ENCODE measurements around the gene ADCY3. TPM values are rescaled to one million over a fixed set of nuclear protein-coding genes. Genes with fewer than 3 reads are reported as not detected.

The ADCY3 gene
- total RNA-seq, 1 experiment from 2014 or later = 39.5 TPM

GRCh38 chr2:24924732-24925131 is 4.7 kb upstream of the ADCY3 start:
- no peak overlapping the region for H2BK12ac ChIP-seq (ENCODE audit: insufficient read length, low read depth, low read length)
- H3K18ac ChIP-seq (ENCODE audit: insufficient read length, low read depth, low read length) = no peak overlapping the region
- H4K20me1 ChIP-seq (ENCODE audit: control insufficient read depth, insufficient read depth, insufficient read length) = no peaks in the 10 kb centered on the region
- H3K9me3 ChIP-seq (ENCODE audit: control insufficient read depth, low read depth, low read length) = no peaks in the 10 kb centered on the region
- H3K27me3 ChIP-seq (ENCODE audit: insufficient read depth, low read length) = no peaks in the 10 kb centered on the region
- Mint-ChIP-seq H3K36me3 (ENCODE audit: insufficient read depth in 1 of 3, low read depth in 3 of 3) (no peaks in the 10 kb centered on the region), H3K4me3 (no peak overlapping the region), H3K9me3 (no peaks in the 10 kb centered on the region), H3K27me3 (ENCODE audit: low read depth) (peaks cover 4% of the 10 kb centered on the region; the same call in 1 of the 2 replicates), H3K4me1 (peaks cover 21 to 25% of the 10 kb centered on the region in 2 experiments), H3K27ac (no peak overlapping the region)
- no peak overlapping the region for H4K91ac ChIP-seq (ENCODE audit: insufficient read length, low read depth, low read length)
- no peak overlapping the region for H3T11ph ChIP-seq (ENCODE audit: low read length)
- no peak overlapping the region for H2BK5ac ChIP-seq (ENCODE audit: insufficient read length, low read length)
- no peak overlapping the region for H3K23ac ChIP-seq (ENCODE audit: insufficient read length, low read depth, low read length)
- H3K4ac ChIP-seq (ENCODE audit: low read depth, low read length) = no peak overlapping the region
- no peak for DNase-seq
- no peak overlapping the region for H3K14ac ChIP-seq (ENCODE audit: insufficient read depth, low read length)
- no peaks in the 10 kb centered on the region; the same call in 1 of the 2 replicates for H3K4me1 ChIP-seq (ENCODE audit: insufficient read depth, low read length)
- no peak overlapping the region for H2AFZ ChIP-seq (ENCODE audit: low read length)
- H3K79me1 ChIP-seq (ENCODE audit: insufficient read depth, low read depth, low read length, poor library complexity, severe bottlenecking) = no peaks in the 10 kb centered on the region
- H2BK120ac ChIP-seq (ENCODE audit: low read depth, low read length, poor library complexity, severe bottlenecking) = no peak overlapping the region
- H2BK15ac ChIP-seq (ENCODE audit: low read depth, low read length) = no peak overlapping the region
- no peak overlapping the region for H2AK5ac ChIP-seq (ENCODE audit: insufficient read length, low read length)
- no peaks in the 10 kb centered on the region for H3K23me2 ChIP-seq (ENCODE audit: insufficient read length, low read depth, low read length, poor library complexity, severe bottlenecking)
- no peak overlapping the region for H2BK20ac ChIP-seq (ENCODE audit: low read depth, low read length, poor library complexity, severe bottlenecking)
- no peak overlapping the region for H3K4me2 ChIP-seq (ENCODE audit: insufficient read depth, insufficient read length, low read length)
- no peak overlapping the region for H4K5ac ChIP-seq (ENCODE audit: insufficient read length, low read depth, low read length)
- no peak overlapping the region for H3K9ac ChIP-seq (ENCODE audit: extremely low read depth, insufficient read length, low read length)
- no peak overlapping the region for H3K56ac ChIP-seq (ENCODE audit: insufficient read length, low read depth, low read length)
- H3K79me2 ChIP-seq (ENCODE audit: insufficient read depth, low read length) = no peaks in the 10 kb centered on the region
- TF ChIP-seq CTCF (conservative IDR thresholded peaks at IDR 0.05) = no peak
- H3K27ac ChIP-seq (ENCODE audit: insufficient read length, low read depth, low read length) = no peak overlapping the region
- H4K8ac ChIP-seq (replicated peaks; ENCODE audit: insufficient read length, low read depth, low read length) = no peak overlapping the region
- no CpG with 5 or more reads among the region's 6 CpGs for WGBS (ENCODE audit: extremely low coverage, insufficient read length, low lambda C conversion rate)

Measured in H9 (cell line).